ENCODE data around the gene FOXC2. TPM values are rescaled to one million over a fixed set of nuclear protein-coding genes. Genes with fewer than 3 reads are reported as not detected.

FOXC2 gene
- total and polyA plus RNA-seq, 10 of the 15 experiments (the other 5 are each of a cell fraction or from before 2014, with no cell fraction given) = not detected

- no peak overlapping the region for H3K9ac ChIP-seq (ENCODE audit: control insufficient read depth, insufficient read depth, low read length)
- H4K20me1 ChIP-seq (ENCODE audit: control insufficient read depth, insufficient read depth) = no peaks in the 10 kb centered on the region
- ChIA-PET RAD21 (ENCODE audit: unreplicated experiment) (no interaction called here), CTCF (no interaction called here), SMC1A (ENCODE audit: uncharacterized antibody, unreplicated experiment) (interaction anchor here (0.9 kb wide), 1 partner anchor 137 kb away, joined by 3 read pairs; no protein-coding TSS in a partner anchor), POLR2A (no interaction called here)
- no peaks in the 10 kb centered on the region for H3K79me2 ChIP-seq (ENCODE audit: control insufficient read depth, insufficient read depth, low read length)
- in situ Hi-C loops (cut with MboI) = no loop called here
- H3K9me3 ChIP-seq (replicated peaks; ENCODE audit: control insufficient read depth, insufficient read depth, low read length) = no peaks in the 10 kb centered on the region
- intact Hi-C loops (cut with micrococcal nuclease; ENCODE audit: unreplicated experiment) = no loop called here
- H3K4me1 ChIP-seq (ENCODE audit: control insufficient read depth, insufficient read depth, low read length) = no peaks in the 10 kb centered on the region
- H3K27me3 ChIP-seq (replicated peaks in 1 of 2; ENCODE audit: control insufficient read depth in 2 of 2, insufficient read depth in 2 of 2, low read length in 1 of 2) = peaks cover 0 to 4% of the 10 kb centered on the region in 2 experiments; a peak in 3 of 4 replicates
- BruUV-seq (replicated peaks) = no TSS peak
- no peak for TF ChIP-seq TCF3 (IDR thresholded peaks at IDR 0.05; ENCODE audit: borderline replicate concordance, insufficient read depth, low read depth, low read length)
- no peak for TF ChIP-seq IKZF1 (conservative IDR thresholded peaks at IDR 0.05)
- no peak for TF ChIP-seq EP300 (IDR thresholded peaks at IDR 0.05; ENCODE audit: borderline replicate concordance in 1 of 2, control insufficient read depth in 1 of 2, low read depth in 2 of 2, low read length in 2 of 2)
- no peak for TF ChIP-seq HDAC6 (IDR thresholded peaks at IDR 0.05; ENCODE audit: unreplicated experiment)
- TF ChIP-seq PAX8 (IDR thresholded peaks at IDR 0.05) = no peak
- no peak for TF ChIP-seq DPF2 (IDR thresholded peaks at IDR 0.05)
- no peak for TF ChIP-seq KDM1A (IDR thresholded peaks at IDR 0.05; ENCODE audit: borderline replicate concordance)
- TF ChIP-seq BHLHE40 (IDR thresholded peaks at IDR 0.05; ENCODE audit: borderline replicate concordance in 1 of 2, low read depth in 2 of 2, low read length in 1 of 2) = no peak
- no peak for TF ChIP-seq SUPT20H (IDR thresholded peaks at IDR 0.05; ENCODE audit: borderline replicate concordance, control insufficient read depth, low read depth, low read length)
- no peaks in the 10 kb centered on the region for H3K36me3 ChIP-seq (ENCODE audit: control insufficient read depth in 2 of 2, insufficient read depth in 2 of 2, low read length in 1 of 2)
- no peak overlapping the region for H3K4me2 ChIP-seq (ENCODE audit: control insufficient read depth, insufficient read depth)
- no peak overlapping the region for H2AFZ ChIP-seq (ENCODE audit: control insufficient read depth, low read depth, low read length)
- no peak overlapping the region for H3K27ac ChIP-seq (ENCODE audit: control insufficient read depth, insufficient read depth)
- no peak for FAIRE-seq
- no peak for DNase-seq (ENCODE audit: low read depth, low spot score)
- ATAC-seq = no peak
- no peak overlapping the region for H3K4me3 ChIP-seq
- WGBS (ENCODE audit: insufficient coverage, insufficient replicate concordance, low lambda C conversion rate, missing lambda C conversion rate) = 22% methylated on average over 4 of the region's 4 CpGs
Measured at GRCh38 chr16:86581458-86581857, 14.8 kb downstream of the FOXC2 start.
